ENCODE data around the gene CACNA1S. TPM values are rescaled to one million over a fixed set of nuclear protein-coding genes. Genes with fewer than 3 reads are reported as not detected.

Gene CACNA1S
- total and polyA plus RNA-seq, 2 of the 4 experiments (the other 2 are of a cell fraction): not detected

- dilution Hi-C loops (cut with HindIII; ENCODE audit: low sequenced_read_pairs, unreplicated experiment) (no loop called here), in situ Hi-C loops (cut with MboI; ENCODE audit: low sequenced_read_pairs) (no loop called here), intact Hi-C loops (cut with micrococcal nuclease) (no loop called here)
- H3K18ac ChIP-seq (ENCODE audit: low read depth, low read length): no peak overlapping the region
- H3K4me3 ChIP-seq (ENCODE audit: insufficient read depth, low read depth, low read length): no peak overlapping the region
- ChIA-PET CTCF (no interaction called here), POLR2A (ENCODE audit: unreplicated experiment) (no interaction called here)
- H3K36me3 ChIP-seq (ENCODE audit: control insufficient read depth, insufficient read depth, low read length): no peaks in the 10 kb centered on the region
- no peak overlapping the region for H2AK5ac ChIP-seq (ENCODE audit: low read depth, low read length)
- no peak overlapping the region for H3K4me2 ChIP-seq (ENCODE audit: low read depth, low read length)
- no peak overlapping the region for H3K27ac ChIP-seq (ENCODE audit: insufficient read depth, low read length)
- no peaks in the 10 kb centered on the region for H3K79me1 ChIP-seq (ENCODE audit: low read depth in 1 of 2, low read length in 2 of 2)
- no peak overlapping the region for H4K8ac ChIP-seq (ENCODE audit: low read depth in 2 of 2, low read length in 2 of 2)
- no peak overlapping the region for H2AK9ac ChIP-seq (replicated peaks; ENCODE audit: low read depth, low read length, poor library complexity)
- no peak overlapping the region for H4K5ac ChIP-seq (ENCODE audit: low read depth, low read length)
- H4K20me1 ChIP-seq (ENCODE audit: insufficient read depth, low read length): no peaks in the 10 kb centered on the region
- no peaks in the 10 kb centered on the region for H3K9me3 ChIP-seq (ENCODE audit: control insufficient read depth, insufficient read depth, low read length)
- H3K56ac ChIP-seq (ENCODE audit: extremely low read depth, insufficient read depth, low read length): no peak overlapping the region
- no peaks in the 10 kb centered on the region for H3K4me1 ChIP-seq (ENCODE audit: control insufficient read depth, insufficient read depth, low read length)
- no peak overlapping the region for H3K4ac ChIP-seq (ENCODE audit: low read depth, low read length)
- DNase-seq: no peak
- H3K9ac ChIP-seq (ENCODE audit: low read depth, low read length): no peak overlapping the region
- no peak overlapping the region for H2BK120ac ChIP-seq (ENCODE audit: low read depth, low read length)
- TF ChIP-seq ELK1 (IDR thresholded peaks at IDR 0.05; ENCODE audit: borderline replicate concordance, low read depth, low read length) (no peak), USF2 (IDR thresholded peaks at IDR 0.05; ENCODE audit: low read depth, low read length) (no peak), POLR2A (IDR thresholded peaks at IDR 0.05; ENCODE audit: low read depth, low read length) (no peak), CHD1 (IDR thresholded peaks at IDR 0.05; ENCODE audit: low read depth, low read length) (no peak), NFE2L2 (IDR thresholded peaks at IDR 0.05; ENCODE audit: low read depth, low read length) (no peak), MAFK (IDR thresholded peaks at IDR 0.05; ENCODE audit: low read depth, low read length) (no peak), SMC3 (IDR thresholded peaks at IDR 0.05; ENCODE audit: low read depth, low read length) (no peak)
- peaks cover 70% of the 10 kb centered on the region for H3K27me3 ChIP-seq (ENCODE audit: control insufficient read depth, insufficient read depth, low read length)
- ATAC-seq (ENCODE audit: low read depth): no peak
- H2BK5ac ChIP-seq (ENCODE audit: low read depth, low read length, poor library complexity, severe bottlenecking): no peak overlapping the region
- WGBS, 2 experiments (ENCODE audit: extremely low coverage in 2 of 2, insufficient read length in 1 of 2): 55% methylated on average over 5 of the region's 7 CpGs; no CpG with 5 or more reads in 1 of the 2 experiments
- H4K91ac ChIP-seq (ENCODE audit: insufficient read depth, low read depth, low read length): no peak overlapping the region
- H3K14ac ChIP-seq (replicated peaks; ENCODE audit: low read depth, low read length): no peak overlapping the region
- no peak overlapping the region for H2AFZ ChIP-seq (replicated peaks; ENCODE audit: low read length, poor library complexity)
- no peaks in the 10 kb centered on the region for H3K9me1 ChIP-seq (ENCODE audit: insufficient read depth, low read length)
- BruUV-seq (replicated peaks): no TSS peak
- no peak overlapping the region for H3K23ac ChIP-seq (ENCODE audit: low read depth, low read length)
- H2BK20ac ChIP-seq (ENCODE audit: low read depth, low read length): no peak overlapping the region
- H2BK15ac ChIP-seq (ENCODE audit: low read depth, low read length): no peak overlapping the region
Observed at GRCh38 chr1:201077116-201077515, 35.1 kb downstream of the CACNA1S start.

Data from IMR-90 (cell line).